Measurements from ENCODE around the gene EDIL3.

DNA sequence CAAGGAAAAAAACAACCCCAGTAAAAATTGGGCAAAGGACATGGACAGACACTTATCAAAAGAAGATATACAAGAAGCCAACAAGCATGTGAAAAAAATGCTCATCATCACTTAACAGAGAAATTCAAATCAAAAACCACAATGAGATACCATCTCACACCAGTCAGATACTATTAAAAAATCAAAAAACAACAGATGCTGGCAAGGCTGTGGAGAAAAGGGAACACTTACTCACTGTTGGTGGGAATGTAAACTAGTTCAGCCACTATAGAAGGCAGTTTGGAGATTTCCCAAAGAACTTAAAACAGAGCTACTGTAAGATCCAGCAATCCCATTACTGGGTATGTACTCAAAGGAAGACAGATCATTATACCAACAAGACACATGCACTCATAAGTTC lies 157.4 kb downstream of the EDIL3 start:
- TF ChIP-seq, protein P1, sequence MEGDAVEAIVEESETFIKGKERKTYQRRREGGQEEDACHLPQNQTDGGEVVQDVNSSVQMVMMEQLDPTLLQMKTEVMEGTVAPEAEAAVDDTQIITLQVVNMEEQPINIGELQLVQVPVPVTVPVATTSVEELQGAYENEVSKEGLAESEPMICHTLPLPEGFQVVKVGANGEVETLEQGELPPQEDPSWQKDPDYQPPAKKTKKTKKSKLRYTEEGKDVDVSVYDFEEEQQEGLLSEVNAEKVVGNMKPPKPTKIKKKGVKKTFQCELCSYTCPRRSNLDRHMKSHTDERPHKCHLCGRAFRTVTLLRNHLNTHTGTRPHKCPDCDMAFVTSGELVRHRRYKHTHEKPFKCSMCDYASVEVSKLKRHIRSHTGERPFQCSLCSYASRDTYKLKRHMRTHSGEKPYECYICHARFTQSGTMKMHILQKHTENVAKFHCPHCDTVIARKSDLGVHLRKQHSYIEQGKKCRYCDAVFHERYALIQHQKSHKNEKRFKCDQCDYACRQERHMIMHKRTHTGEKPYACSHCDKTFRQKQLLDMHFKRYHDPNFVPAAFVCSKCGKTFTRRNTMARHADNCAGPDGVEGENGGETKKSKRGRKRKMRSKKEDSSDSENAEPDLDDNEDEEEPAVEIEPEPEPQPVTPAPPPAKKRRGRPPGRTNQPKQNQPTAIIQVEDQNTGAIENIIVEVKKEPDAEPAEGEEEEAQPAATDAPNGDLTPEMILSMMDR (IDR thresholded peaks at IDR 0.05; ENCODE audit: poor library complexity) = no peak
- TF ChIP-seq EZH2phosphoT487 (IDR thresholded peaks at IDR 0.05; ENCODE audit: low read depth, severe bottlenecking, unreplicated experiment) (no peak), EZH2 (IDR thresholded peaks at IDR 0.05; ENCODE audit: borderline replicate concordance) (no peak)

Data from hepatocyte (in vitro differentiated cells).